C4-2B (cell line): ENCODE results near the gene HECTD1.

Source experiments
- ZFX ChIP-seq: fragments of 450-650 bp; IDR thresholded peaks from 2 replicates; pipeline ENCODE4 v1.6.1; 2017
- TF ChIP-seq, protein P1 (sequence below): fragments of 450-650 bp; conservative IDR thresholded peaks from 2 replicates; pipeline ENCODE4 v1.5.1; 2017; ENCODE audit warnings: mild to moderate bottlenecking

DNA sequence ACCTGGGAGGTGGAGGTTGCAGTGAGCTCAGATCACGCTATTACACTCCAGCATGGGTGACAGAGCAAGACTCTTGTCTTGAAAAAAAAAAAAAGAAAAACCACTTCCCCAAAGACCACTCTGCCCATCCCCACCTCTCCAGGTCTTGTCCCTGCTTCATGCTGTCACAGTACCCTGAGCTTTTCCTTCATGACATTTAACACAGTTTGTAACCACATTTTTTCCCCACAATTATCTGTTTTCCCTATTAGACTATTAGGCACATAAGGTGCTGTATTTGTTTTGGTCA, 6.9 kb downstream of the HECTD1 start:
- TF ChIP-seq, protein P1, sequence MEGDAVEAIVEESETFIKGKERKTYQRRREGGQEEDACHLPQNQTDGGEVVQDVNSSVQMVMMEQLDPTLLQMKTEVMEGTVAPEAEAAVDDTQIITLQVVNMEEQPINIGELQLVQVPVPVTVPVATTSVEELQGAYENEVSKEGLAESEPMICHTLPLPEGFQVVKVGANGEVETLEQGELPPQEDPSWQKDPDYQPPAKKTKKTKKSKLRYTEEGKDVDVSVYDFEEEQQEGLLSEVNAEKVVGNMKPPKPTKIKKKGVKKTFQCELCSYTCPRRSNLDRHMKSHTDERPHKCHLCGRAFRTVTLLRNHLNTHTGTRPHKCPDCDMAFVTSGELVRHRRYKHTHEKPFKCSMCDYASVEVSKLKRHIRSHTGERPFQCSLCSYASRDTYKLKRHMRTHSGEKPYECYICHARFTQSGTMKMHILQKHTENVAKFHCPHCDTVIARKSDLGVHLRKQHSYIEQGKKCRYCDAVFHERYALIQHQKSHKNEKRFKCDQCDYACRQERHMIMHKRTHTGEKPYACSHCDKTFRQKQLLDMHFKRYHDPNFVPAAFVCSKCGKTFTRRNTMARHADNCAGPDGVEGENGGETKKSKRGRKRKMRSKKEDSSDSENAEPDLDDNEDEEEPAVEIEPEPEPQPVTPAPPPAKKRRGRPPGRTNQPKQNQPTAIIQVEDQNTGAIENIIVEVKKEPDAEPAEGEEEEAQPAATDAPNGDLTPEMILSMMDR: no peak
- TF ChIP-seq ZFX: no peak
